Ishikawa (cell line): ENCODE measurements around the gene GNG7.

ENCODE experiments used
- NFIC ChIP-seq: IDR thresholded peaks from 2 replicates; pipeline ENCODE4 v1.6.1; 2012
- RAD21 ChIP-seq: IDR thresholded peaks from 2 replicates; pipeline ENCODE4 v1.6.1; 2012; ENCODE audit warnings: low read depth
- REST ChIP-seq: IDR thresholded peaks from 2 replicates; pipeline ENCODE4 v1.6.1; 2012; ENCODE audit warnings: low read depth, mild to moderate bottlenecking
- TAF1 ChIP-seq: IDR thresholded peaks from 2 replicates; pipeline ENCODE4 v1.6.1; 2012; ENCODE audit warnings: low read depth, mild to moderate bottlenecking

DNA sequence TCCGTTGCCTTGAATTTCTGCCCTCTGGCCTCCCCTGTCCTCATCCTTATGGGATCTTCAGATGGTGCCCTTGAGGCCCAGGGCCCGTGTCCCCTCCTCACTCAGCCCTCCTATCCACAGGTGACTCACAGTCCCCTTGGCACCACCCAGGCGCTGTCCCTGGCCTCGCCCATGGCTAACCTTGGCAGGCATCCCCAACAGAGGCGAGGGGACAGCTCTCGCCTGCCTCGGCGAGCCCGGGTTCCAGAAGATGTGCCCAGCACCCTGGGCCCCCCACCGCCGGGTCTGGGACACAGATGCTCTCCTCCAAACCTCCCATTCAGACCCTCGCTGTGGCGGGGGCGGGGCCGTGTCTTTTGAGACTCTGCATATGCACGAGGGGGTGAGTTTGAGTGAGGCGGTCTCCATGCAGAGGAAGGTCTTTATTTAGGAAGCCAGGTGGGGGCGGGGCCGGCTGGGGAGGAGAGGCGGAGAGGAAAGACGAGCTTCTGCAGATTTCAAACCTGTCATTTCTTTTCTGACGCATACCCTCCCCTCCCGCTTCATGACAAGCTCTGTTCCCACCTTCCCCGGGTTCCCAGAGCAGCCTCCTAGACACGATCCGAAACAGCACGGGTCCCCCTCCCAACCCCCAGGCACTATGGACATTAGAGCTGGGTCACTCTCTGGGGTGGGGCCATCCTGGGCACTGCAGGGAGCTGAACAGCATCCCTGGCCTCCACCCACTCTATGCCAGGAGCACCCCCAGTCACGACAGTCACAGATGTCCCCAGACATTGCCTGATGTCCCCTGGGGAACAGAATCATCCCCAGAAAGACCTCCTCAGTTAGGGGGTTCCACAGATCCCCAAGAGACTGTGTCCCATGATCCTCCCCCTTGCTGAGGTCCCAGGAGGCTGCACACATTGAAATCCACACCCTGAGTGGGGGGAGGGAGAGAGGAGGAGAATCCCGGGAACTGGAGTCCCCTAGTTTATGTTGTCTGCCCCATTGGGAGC lies 48.5 kb downstream of the GNG7 start:
- TF ChIP-seq NFIC (no peak), RAD21 (no peak), REST (no peak), TAF1 (no peak)
